MCF 10A (cell line): ENCODE measurements around the gene NUDC. TPM values are rescaled to one million over a fixed set of nuclear protein-coding genes. Genes with fewer than 3 reads are reported as not detected.
A peak's percentile ranks its signal among the peaks of the same experiment; 100 is the strongest.

Source experiments
- BruUV-seq: library from RNA; stranded (reverse); fragments of 400-500 nt; replicated peaks from 2 replicates; lab custom pipeline; 2021; lab: Mats Ljungman, UMichigan
- CTCF ChIA-PET: fragments of 300-600 bp; sonication (Branson Sonifier 250); formaldehyde crosslinking; extraction: SDS; loops from one replicate; lab custom pipeline; 2021; ENCODE audit warnings: antibody characterized with exemption, inconsistent platforms; lab: Yijun Ruan, JAX
- POLR2A ChIA-PET: fragments of 300-600, 350-650 bp; sonication (Branson Sonifier 250); formaldehyde crosslinking; extraction: SDS; loops from one replicate; lab custom pipeline; 2020; ENCODE audit warnings: antibody characterized with exemption, inconsistent platforms; lab: Yijun Ruan, JAX
- DNase-seq: peaks from one replicate; pipeline ENCODE4 v3.0.0-alpha.2; 2018; ENCODE audit not compliant: unreplicated experiment
- H3K27ac Mint-ChIP-seq: one replicate; pipeline ENCODE4 v1.8.0; 2022; ENCODE audit warnings: mild to moderate bottlenecking, low read depth, mixed read lengths; ENCODE audit not compliant: unreplicated experiment
- H3K27me3 Mint-ChIP-seq: one replicate; pipeline ENCODE4 v1.8.0; 2022; ENCODE audit warnings: mixed read lengths; ENCODE audit not compliant: insufficient read depth, unreplicated experiment
- H3K36me3 Mint-ChIP-seq: one replicate; pipeline ENCODE4 v1.8.0; 2022; ENCODE audit warnings: mild to moderate bottlenecking, moderate library complexity, mixed read lengths; ENCODE audit not compliant: insufficient read depth, unreplicated experiment
- H3K4me1 Mint-ChIP-seq: one replicate; pipeline ENCODE4 v1.8.0; 2022; ENCODE audit warnings: mixed read lengths; ENCODE audit not compliant: insufficient read depth, unreplicated experiment
- H3K4me3 Mint-ChIP-seq: one replicate; pipeline ENCODE4 v1.8.0; 2022; ENCODE audit warnings: mild to moderate bottlenecking, moderate library complexity, mixed read lengths; ENCODE audit not compliant: unreplicated experiment
- H3K9me3 Mint-ChIP-seq: one replicate; pipeline ENCODE4 v1.8.0; 2022; ENCODE audit warnings: mixed read lengths; ENCODE audit not compliant: unreplicated experiment
- intact Hi-C: fragments of 100-400 bp; cut with micrococcal nuclease; formaldehyde crosslinking; loops from 2 replicates; pipeline ENCODE4 v1.14.1; 2022
- total RNA-seq: library from RNA; stranded (reverse); gene quantifications from 2 replicates; pipeline ENCODE4 v1.2.3, GENCODE V29; 2022
- TF ChIP-seq, protein P1 (sequence below): fragments of 200-600 bp; IDR thresholded peaks from one replicate; pipeline ENCODE4 v1.8.0; 2022; ENCODE audit warnings: antibody characterized with exemption, mild to moderate bottlenecking; ENCODE audit not compliant: unreplicated experiment

Gene NUDC
- total RNA-seq, 1 experiment from 2014 or later: 106 TPM

DNA sequence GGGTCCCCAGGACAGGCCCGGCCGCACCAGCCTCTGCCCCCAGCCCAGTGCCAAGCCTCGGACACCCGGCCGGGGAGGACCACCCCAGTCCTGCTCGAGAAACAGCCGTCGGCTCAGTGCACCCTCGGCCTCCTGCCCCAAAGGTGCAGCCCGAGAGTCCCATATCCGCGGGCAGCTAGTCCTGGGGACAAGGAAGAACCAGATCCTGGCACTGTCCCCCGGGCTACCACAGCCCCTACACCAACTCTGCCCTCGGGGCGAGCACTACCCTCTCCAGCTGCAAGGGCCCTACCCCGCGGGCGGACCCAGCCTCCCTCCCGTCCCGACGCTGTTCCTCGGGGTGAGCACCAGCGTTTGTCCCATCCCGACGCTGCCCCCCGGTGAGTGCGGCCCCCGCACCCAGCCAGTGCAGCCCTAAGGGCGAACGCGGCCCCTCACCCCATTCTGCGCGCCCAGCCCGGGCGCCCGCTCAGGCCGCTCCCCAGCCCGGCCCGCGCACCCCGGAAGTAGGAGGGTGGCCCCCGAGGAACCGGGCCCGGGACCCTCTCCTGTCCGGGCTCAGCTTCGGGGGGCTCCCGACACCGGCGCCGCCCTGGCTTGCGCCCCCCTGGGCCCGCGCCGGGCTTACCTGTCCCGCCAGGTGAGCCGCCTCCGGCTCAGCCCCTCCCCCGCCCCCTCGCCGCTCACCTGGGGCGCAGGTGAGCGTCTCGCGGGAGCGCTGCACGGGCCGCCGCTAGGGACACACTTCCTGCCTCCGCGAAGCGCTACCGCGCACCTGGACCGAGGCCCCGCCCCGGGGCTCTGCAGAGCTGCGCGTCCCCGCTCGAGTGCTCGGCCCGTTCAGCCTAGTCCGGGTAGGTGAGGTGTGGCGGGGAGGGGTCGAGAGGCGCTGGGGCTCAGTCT lies 38.4 kb downstream of the NUDC start, which contains the start of gene KDF1:
Gene KDF1, minus strand, starts transcription at position 747 of the 903 bp plus-strand sequence. CDS start 8,088 bp downstream, outside the sequence.
- Mint-ChIP-seq H3K27me3 (no peaks in the 10 kb centered on the region), H3K4me1 (peaks cover 36% of the 10 kb centered on the region), H3K4me3 (peak within 1 kb of the TSS; percentile 91), H3K9me3 (no peaks in the 10 kb centered on the region), H3K36me3 (peaks cover 10% of the 10 kb centered on the region), H3K27ac (peak within 1 kb of the TSS; percentile 85)
- CTCF ChIA-PET: interaction anchor here (0.6 to 1.0 kb wide), 7 partner anchors 22 to 711 kb away, joined by 3 to 5 read pairs (median 3); no protein-coding TSS in a partner anchor
- intact Hi-C loops: no loop called here
- TF ChIP-seq, protein P1, sequence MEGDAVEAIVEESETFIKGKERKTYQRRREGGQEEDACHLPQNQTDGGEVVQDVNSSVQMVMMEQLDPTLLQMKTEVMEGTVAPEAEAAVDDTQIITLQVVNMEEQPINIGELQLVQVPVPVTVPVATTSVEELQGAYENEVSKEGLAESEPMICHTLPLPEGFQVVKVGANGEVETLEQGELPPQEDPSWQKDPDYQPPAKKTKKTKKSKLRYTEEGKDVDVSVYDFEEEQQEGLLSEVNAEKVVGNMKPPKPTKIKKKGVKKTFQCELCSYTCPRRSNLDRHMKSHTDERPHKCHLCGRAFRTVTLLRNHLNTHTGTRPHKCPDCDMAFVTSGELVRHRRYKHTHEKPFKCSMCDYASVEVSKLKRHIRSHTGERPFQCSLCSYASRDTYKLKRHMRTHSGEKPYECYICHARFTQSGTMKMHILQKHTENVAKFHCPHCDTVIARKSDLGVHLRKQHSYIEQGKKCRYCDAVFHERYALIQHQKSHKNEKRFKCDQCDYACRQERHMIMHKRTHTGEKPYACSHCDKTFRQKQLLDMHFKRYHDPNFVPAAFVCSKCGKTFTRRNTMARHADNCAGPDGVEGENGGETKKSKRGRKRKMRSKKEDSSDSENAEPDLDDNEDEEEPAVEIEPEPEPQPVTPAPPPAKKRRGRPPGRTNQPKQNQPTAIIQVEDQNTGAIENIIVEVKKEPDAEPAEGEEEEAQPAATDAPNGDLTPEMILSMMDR: peak; percentile 15
- DNase-seq: peak; percentile 80
- POLR2A ChIA-PET: interaction anchor here (0.7 to 5.7 kb wide), 22 partner anchors 9 to 429 kb away, joined by 3 to 160 read pairs (median 6); partner anchors contain the start of genes GPATCH3, GPN2, NUDC and TENT5B
- no TSS peak for BruUV-seq

DNA sequence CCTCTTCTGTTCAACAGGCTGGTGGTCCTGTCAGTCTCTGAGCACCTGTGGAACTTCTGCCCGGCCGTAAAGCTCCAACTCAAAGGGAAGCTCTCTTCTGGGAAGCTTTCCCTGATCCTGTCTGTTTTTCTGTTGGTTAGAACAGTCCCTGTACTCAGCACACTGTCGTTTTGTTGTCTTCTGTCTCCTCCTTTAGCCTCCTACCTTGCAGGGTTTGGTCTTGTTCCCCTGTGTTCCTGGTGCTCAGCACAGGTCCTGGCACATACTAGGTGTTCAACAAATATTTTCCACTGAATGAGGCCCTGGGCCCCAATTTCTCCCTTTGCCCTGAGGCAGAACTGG lies 39.1 kb downstream of the NUDC start:
- no peaks in the 10 kb centered on the region for H3K27me3 Mint-ChIP-seq
- peak overlapping the region; percentile 91 for H3K4me3 Mint-ChIP-seq
- no peaks in the 10 kb centered on the region for H3K9me3 Mint-ChIP-seq
- no peak for DNase-seq
- TF ChIP-seq, protein P1: no peak
- ChIA-PET CTCF (interaction anchor here (0.6 to 1.2 kb wide), 8 partner anchors 35 to 712 kb away, joined by 3 to 5 read pairs (median 3); no protein-coding TSS in a partner anchor), POLR2A (interaction anchor here (0.7 to 5.7 kb wide), 24 partner anchors 9 to 1753 kb away, joined by 3 to 160 read pairs (median 5); partner anchors contain the start of genes GPATCH3, GPN2, NUDC and TENT5B)
- peaks cover 36% of the 10 kb centered on the region for H3K4me1 Mint-ChIP-seq
- H3K36me3 Mint-ChIP-seq: peaks cover 10% of the 10 kb centered on the region
- intact Hi-C loops: no loop called here
- no TSS peak for BruUV-seq
- peak overlapping the region; percentile 85 for H3K27ac Mint-ChIP-seq

DNA sequence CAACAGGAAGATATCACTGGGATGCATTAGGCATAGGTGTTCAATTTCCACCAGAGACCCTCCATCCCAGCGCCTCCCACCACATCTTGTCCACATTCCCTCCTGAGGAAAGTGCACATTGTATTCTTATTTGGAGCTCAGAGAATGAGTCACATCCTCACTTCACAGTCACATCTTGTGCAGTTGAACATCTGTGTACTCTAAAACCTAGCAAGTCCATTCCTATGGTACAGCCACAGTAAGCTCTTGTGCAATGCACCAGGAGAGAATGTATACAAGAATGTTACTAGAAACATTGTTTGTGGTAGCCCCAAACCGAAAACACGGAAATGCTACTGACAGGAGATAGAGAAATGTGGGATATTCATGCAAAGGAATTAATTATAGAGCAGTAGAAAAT lies 40.3 kb downstream of the NUDC start:
- H3K27ac Mint-ChIP-seq: peak overlapping the region; percentile 85
- TF ChIP-seq, protein P1: no peak
- DNase-seq: peak; percentile 90
- H3K9me3 Mint-ChIP-seq: no peaks in the 10 kb centered on the region
- peaks cover 41% of the 10 kb centered on the region for H3K4me1 Mint-ChIP-seq
- intact Hi-C loops: no loop called here
- H3K36me3 Mint-ChIP-seq: peaks cover 7% of the 10 kb centered on the region
- H3K4me3 Mint-ChIP-seq: peak overlapping the region; percentile 91
- BruUV-seq: no TSS peak
- ChIA-PET CTCF (interaction anchor here (0.7 to 1.2 kb wide), 3 partner anchors 15 to 1070 kb away, joined by 3 read pairs; no protein-coding TSS in a partner anchor), POLR2A (interaction anchor here (0.9 to 5.7 kb wide), 19 partner anchors 12 to 460 kb away, joined by 3 to 160 read pairs (median 6); partner anchors contain the start of genes GPATCH3, GPN2, NUDC and SFN)
- H3K27me3 Mint-ChIP-seq: no peaks in the 10 kb centered on the region

DNA sequence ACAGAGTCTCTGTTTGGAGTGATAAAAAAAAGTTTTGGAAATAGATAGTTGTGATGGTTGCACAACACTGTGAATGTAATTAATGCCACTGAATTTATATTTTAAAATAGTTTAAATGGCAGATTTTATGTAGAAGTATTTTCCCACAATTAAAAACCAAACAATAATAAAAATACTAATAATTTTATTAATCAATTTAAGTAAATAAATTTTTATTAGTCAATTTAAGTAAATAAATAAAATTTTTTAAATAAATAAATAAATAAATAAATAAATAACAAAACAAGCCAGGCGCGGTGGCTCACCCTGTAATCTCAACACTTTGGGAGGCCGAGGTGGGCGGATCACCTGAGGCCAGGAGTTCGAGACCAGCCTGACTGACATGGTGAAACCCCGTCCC lies 43.7 kb downstream of the NUDC start:
- Mint-ChIP-seq H3K4me1 (peaks cover 37% of the 10 kb centered on the region), H3K36me3 (peaks cover 4% of the 10 kb centered on the region), H3K27me3 (no peaks in the 10 kb centered on the region), H3K9me3 (no peaks in the 10 kb centered on the region), H3K4me3 (no peak overlapping the region), H3K27ac (no peak overlapping the region)
- intact Hi-C loops: no loop called here
- ChIA-PET POLR2A (interaction anchor here (0.8 kb wide), 1 partner anchor 35 kb away, joined by 5 read pairs; no protein-coding TSS in a partner anchor), CTCF (interaction anchor here (2.3 to 5.0 kb wide), 2 partner anchors 13 to 30 kb away, joined by 8 to 72 read pairs; partner anchors contain the start of gene TRNP1)
- DNase-seq: no peak
- TF ChIP-seq, protein P1: no peak
- BruUV-seq: no TSS peak
